HEK293 (cell line): Measurements from ENCODE around the gene FYB2.
A peak's percentile ranks its signal among the peaks of the same experiment; 100 is the strongest.

Source experiments
- CTCF ChIA-PET: fragments of 350-600 bp; formaldehyde crosslinking; extraction: SDS; loops from one replicate; lab custom pipeline; 2021; ENCODE audit warnings: antibody characterized with exemption; lab: Yijun Ruan, JAX
- POLR2A ChIA-PET: fragments of 300-600 bp; formaldehyde crosslinking; extraction: SDS; loops from one replicate; lab custom pipeline; 2020; ENCODE audit warnings: antibody characterized with exemption, inconsistent platforms; lab: Yijun Ruan, JAX
- H3K27ac ChIP-seq: fragments of 200-500 bp; sonication (Bioruptor generic); 2 replicates; pipeline ENCODE4 v1.5.1; 2014; ENCODE audit warnings: low read depth, low read length, control low read depth, inconsistent platforms; ENCODE audit errors: extremely low read depth
- H3K36me3 ChIP-seq, 2 experiments: fragments of 200-500 bp in 1 of 2; sonication (Bioruptor generic) in 1 of 2; 1 replicate in 1 of 2; 2 replicates in 1 of 2; pipeline ENCODE4 v1.5.1; 2014 to 2017; ENCODE audit warnings: inconsistent platforms in 2 of 2, low read length in 2 of 2; ENCODE audit not compliant: control insufficient read depth in 2 of 2, insufficient read depth in 1 of 2
- H3K4me1 ChIP-seq: fragments of 200-500 bp; sonication (Bioruptor generic); 2 replicates; pipeline ENCODE4 v1.5.1; 2014; ENCODE audit warnings: mild to moderate bottlenecking, low read length, inconsistent platforms; ENCODE audit not compliant: control insufficient read depth, insufficient read depth
- H3K4me3 ChIP-seq: 2 replicates; pipeline ENCODE4 v1.5.1; 2011; ENCODE audit warnings: low read depth, mild to moderate bottlenecking, control low read depth, low read length, moderate library complexity
- H3K9me3 ChIP-seq: fragments of 200-500 bp; sonication (Bioruptor generic); 2 replicates; pipeline ENCODE4 v1.5.1; 2014; ENCODE audit warnings: low read depth, low read length, inconsistent platforms; ENCODE audit not compliant: control insufficient read depth, insufficient read depth
- SALL2 ChIP-seq: fragments of 450-650 bp; formaldehyde crosslinking; IDR thresholded peaks from 2 replicates; pipeline ENCODE4 v1.5.0; 2017; ENCODE audit warnings: missing biosample characterization, mild to moderate bottlenecking, missing genetic modification characterization, borderline replicate concordance
- ZBTB21 ChIP-seq: fragments of 450-650 bp; formaldehyde crosslinking; IDR thresholded peaks from 2 replicates; pipeline ENCODE4 v1.5.1; 2017; ENCODE audit warnings: missing biosample characterization, missing genetic modification characterization
- ZFHX2 ChIP-seq: fragments of 450-650 bp; formaldehyde crosslinking; conservative IDR thresholded peaks from 2 replicates; pipeline ENCODE4 v1.5.1; 2016; ENCODE audit warnings: missing biosample characterization, missing genetic modification characterization
- ZNF280D ChIP-seq: fragments of 450-650 bp; formaldehyde crosslinking; IDR thresholded peaks from 2 replicates; pipeline ENCODE4 v1.5.1; 2016; ENCODE audit warnings: missing biosample characterization, missing genetic modification characterization
- ZNF426 ChIP-seq: fragments of 450-650 bp; formaldehyde crosslinking; IDR thresholded peaks from 2 replicates; pipeline ENCODE4 v1.5.1; 2017; ENCODE audit warnings: missing biosample characterization, missing genetic modification characterization, mild to moderate bottlenecking, inconsistent platforms, moderate library complexity
- ZNF530 ChIP-seq: fragments of 450-650 bp; formaldehyde crosslinking; IDR thresholded peaks from 2 replicates; pipeline ENCODE4 v1.5.1; 2016; ENCODE audit warnings: low read depth, missing biosample characterization, missing genetic modification characterization
- ZNF626 ChIP-seq: fragments of 450-650 bp; sonication (Bioruptor Pico); formaldehyde crosslinking; IDR thresholded peaks from 2 replicates; pipeline ENCODE4 v1.5.1; 2018; ENCODE audit warnings: missing biosample characterization, missing genetic modification characterization, inconsistent platforms
- ZNF701 ChIP-seq: fragments of 450-650 bp; formaldehyde crosslinking; IDR thresholded peaks from 2 replicates; pipeline ENCODE4 v1.5.1; 2016; ENCODE audit warnings: missing biosample characterization, missing genetic modification characterization
- TF ChIP-seq, protein P1 (sequence below): fragments of 450-650 bp; formaldehyde crosslinking; IDR thresholded peaks from 2 replicates; pipeline ENCODE4 v1.5.1; 2016; ENCODE audit warnings: missing biosample characterization, missing genetic modification characterization, borderline replicate concordance
- TF ChIP-seq, protein P2 (sequence below): fragments of 450-650 bp; formaldehyde crosslinking; IDR thresholded peaks from 2 replicates; pipeline ENCODE4 v1.5.1; 2016; ENCODE audit warnings: missing biosample characterization, missing genetic modification characterization
- TF ChIP-seq, protein P3 (sequence below): fragments of 450-650 bp; formaldehyde crosslinking; IDR thresholded peaks from 2 replicates; pipeline ENCODE4 v1.5.1; 2016; ENCODE audit warnings: missing biosample characterization, missing genetic modification characterization

FYB2 gene

DNA sequence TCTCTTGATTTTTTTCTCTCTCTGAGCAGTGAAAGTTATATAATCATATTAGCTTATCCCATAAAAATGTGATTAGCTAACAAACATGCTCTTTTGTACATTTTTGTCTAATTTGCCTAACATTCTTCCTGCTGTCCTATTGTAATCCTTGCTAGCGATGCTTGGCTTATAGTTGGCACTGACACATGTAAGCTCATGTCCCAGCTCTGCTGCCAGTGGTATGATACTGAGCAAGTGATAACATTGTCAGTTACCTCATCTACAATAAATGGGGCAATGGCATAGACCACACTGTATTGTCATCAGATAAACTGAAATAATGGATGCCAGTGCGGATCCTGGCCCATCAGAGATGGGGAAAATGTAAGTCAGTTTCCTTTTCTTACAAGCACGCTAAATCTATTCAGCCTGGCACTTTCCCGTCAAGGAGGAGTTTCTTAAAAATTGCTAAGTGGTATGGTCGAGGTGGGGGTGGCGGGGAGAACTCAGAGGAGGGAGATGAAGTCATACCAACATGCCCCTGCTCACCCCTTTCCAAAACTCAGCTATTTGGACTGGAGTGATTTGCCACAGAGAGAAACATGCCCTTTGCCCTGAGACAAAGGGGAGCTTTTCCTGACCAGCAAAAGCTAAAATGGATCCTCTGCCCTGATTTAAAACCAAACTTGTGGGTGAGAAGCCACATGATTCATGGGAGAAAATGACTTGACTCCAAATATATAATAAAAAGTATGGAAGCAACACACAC lies 1.3 kb downstream of the FYB2 start:
- ChIA-PET POLR2A (interaction anchor here (1.0 kb wide), 1 partner anchor 17 kb away, joined by 3 read pairs; no protein-coding TSS in a partner anchor), CTCF (interaction anchor here (0.6 to 1.2 kb wide), 6 partner anchors 10 to 514 kb away, joined by 3 to 6 read pairs (median 3); no protein-coding TSS in a partner anchor)
- Histone ChIP-seq H3K9me3 (no peaks in the 10 kb centered on the region), H3K27ac (no peak overlapping the region), H3K36me3 (no peaks in the 10 kb centered on the region), H3K4me1 (no peaks in the 10 kb centered on the region), H3K4me3 (no peak overlapping the region)
- TF ChIP-seq, protein P1, sequence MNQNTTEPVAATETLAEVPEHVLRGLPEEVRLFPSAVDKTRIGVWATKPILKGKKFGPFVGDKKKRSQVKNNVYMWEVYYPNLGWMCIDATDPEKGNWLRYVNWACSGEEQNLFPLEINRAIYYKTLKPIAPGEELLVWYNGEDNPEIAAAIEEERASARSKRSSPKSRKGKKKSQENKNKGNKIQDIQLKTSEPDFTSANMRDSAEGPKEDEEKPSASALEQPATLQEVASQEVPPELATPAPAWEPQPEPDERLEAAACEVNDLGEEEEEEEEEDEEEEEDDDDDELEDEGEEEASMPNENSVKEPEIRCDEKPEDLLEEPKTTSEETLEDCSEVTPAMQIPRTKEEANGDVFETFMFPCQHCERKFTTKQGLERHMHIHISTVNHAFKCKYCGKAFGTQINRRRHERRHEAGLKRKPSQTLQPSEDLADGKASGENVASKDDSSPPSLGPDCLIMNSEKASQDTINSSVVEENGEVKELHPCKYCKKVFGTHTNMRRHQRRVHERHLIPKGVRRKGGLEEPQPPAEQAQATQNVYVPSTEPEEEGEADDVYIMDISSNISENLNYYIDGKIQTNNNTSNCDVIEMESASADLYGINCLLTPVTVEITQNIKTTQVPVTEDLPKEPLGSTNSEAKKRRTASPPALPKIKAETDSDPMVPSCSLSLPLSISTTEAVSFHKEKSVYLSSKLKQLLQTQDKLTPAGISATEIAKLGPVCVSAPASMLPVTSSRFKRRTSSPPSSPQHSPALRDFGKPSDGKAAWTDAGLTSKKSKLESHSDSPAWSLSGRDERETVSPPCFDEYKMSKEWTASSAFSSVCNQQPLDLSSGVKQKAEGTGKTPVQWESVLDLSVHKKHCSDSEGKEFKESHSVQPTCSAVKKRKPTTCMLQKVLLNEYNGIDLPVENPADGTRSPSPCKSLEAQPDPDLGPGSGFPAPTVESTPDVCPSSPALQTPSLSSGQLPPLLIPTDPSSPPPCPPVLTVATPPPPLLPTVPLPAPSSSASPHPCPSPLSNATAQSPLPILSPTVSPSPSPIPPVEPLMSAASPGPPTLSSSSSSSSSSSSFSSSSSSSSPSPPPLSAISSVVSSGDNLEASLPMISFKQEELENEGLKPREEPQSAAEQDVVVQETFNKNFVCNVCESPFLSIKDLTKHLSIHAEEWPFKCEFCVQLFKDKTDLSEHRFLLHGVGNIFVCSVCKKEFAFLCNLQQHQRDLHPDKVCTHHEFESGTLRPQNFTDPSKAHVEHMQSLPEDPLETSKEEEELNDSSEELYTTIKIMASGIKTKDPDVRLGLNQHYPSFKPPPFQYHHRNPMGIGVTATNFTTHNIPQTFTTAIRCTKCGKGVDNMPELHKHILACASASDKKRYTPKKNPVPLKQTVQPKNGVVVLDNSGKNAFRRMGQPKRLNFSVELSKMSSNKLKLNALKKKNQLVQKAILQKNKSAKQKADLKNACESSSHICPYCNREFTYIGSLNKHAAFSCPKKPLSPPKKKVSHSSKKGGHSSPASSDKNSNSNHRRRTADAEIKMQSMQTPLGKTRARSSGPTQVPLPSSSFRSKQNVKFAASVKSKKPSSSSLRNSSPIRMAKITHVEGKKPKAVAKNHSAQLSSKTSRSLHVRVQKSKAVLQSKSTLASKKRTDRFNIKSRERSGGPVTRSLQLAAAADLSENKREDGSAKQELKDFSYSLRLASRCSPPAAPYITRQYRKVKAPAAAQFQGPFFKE (tag by site-specific recombination) = no peak
- TF ChIP-seq, protein P2, sequence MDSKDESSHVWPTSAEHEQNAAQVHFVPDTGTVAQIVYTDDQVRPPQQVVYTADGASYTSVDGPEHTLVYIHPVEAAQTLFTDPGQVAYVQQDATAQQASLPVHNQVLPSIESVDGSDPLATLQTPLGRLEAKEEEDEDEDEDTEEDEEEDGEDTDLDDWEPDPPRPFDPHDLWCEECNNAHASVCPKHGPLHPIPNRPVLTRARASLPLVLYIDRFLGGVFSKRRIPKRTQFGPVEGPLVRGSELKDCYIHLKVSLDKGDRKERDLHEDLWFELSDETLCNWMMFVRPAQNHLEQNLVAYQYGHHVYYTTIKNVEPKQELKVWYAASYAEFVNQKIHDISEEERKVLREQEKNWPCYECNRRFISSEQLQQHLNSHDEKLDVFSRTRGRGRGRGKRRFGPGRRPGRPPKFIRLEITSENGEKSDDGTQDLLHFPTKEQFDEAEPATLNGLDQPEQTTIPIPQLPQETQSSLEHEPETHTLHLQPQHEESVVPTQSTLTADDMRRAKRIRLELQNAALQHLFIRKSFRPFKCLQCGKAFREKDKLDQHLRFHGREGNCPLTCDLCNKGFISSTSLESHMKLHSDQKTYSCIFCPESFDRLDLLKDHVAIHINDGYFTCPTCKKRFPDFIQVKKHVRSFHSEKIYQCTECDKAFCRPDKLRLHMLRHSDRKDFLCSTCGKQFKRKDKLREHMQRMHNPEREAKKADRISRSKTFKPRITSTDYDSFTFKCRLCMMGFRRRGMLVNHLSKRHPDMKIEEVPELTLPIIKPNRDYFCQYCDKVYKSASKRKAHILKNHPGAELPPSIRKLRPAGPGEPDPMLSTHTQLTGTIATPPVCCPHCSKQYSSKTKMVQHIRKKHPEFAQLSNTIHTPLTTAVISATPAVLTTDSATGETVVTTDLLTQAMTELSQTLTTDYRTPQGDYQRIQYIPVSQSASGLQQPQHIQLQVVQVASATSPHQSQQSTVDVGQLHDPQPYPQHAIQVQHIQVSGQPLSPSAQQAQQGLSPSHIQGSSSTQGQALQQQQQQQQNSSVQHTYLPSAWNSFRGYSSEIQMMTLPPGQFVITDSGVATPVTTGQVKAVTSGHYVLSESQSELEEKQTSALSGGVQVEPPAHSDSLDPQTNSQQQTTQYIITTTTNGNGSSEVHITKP = peak; percentile 95
- TF ChIP-seq ZBTB21 (tag by site-specific recombination) = no peak
- TF ChIP-seq ZNF426 (tag by site-specific recombination) = no peak

DNA sequence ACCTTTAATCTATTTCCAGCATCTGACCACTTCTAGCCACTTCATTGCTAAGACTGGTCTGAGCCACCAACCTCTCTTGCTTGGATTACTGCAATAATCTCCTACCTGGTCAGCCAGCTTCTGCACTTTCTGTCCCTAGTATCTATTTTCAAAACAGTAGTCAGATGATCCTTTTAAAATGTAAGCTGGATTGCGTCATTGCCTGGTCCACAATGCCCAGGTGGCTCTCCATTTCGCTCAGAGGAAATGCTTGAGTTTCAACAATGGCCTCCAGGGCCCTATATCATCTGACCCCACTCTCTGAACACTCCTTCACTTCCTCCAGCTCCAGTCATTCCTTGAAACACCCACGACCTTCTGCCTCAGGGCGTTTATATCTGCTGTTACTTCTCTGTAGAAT lies 2.3 kb downstream of the FYB2 start:
- no peak overlapping the region for H3K27ac ChIP-seq
- no peak for TF ChIP-seq ZNF626 (tag by site-specific recombination)
- no peak for TF ChIP-seq ZFHX2 (tag by site-specific recombination)
- TF ChIP-seq, protein P1 (tag by site-specific recombination) = no peak
- no peak for TF ChIP-seq ZNF280D (tag by site-specific recombination)
- TF ChIP-seq, protein P3, sequence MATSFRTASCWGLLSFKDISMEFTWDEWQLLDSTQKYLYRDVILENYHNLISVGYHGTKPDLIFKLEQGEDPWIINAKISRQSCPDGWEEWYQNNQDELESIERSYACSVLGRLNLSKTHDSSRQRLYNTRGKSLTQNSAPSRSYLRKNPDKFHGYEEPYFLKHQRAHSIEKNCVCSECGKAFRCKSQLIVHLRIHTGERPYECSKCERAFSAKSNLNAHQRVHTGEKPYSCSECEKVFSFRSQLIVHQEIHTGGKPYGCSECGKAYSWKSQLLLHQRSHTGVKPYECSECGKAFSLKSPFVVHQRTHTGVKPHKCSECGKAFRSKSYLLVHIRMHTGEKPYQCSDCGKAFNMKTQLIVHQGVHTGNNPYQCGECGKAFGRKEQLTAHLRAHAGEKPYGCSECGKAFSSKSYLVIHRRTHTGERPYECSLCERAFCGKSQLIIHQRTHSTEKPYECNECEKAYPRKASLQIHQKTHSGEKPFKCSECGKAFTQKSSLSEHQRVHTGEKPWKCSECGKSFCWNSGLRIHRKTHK (tag by site-specific recombination) = no peak
- no peak for TF ChIP-seq ZNF530 (tag by site-specific recombination)
- no peak for TF ChIP-seq ZNF701 (tag by site-specific recombination)
- no peak for TF ChIP-seq SALL2

More for the DNA sequence above, 2.3 kb downstream of the FYB2 start:
- POLR2A ChIA-PET = interaction anchor here (1.0 kb wide), 1 partner anchor 16 kb away, joined by 3 read pairs; no protein-coding TSS in a partner anchor
- no peak overlapping the region for H3K4me3 ChIP-seq
- H3K4me1 ChIP-seq = no peaks in the 10 kb centered on the region
- H3K9me3 ChIP-seq = no peaks in the 10 kb centered on the region
- CTCF ChIA-PET = interaction anchor here (1.2 kb wide), 1 partner anchor 108 kb away, joined by 4 read pairs; no protein-coding TSS in a partner anchor
- H3K36me3 ChIP-seq = no peaks in the 10 kb centered on the region
